H1 (cell line): Measurements from ENCODE around the gene VDR. TPM values are rescaled to one million over a fixed set of nuclear protein-coding genes. Genes with fewer than 3 reads are reported as not detected.

Experiments used
- CHD7 ChIP-seq: fragments of 300-600 bp; sonication (generic); IDR thresholded peaks from 2 replicates; pipeline ENCODE4 v1.7.1; 2012; ENCODE audit warnings: low read length, moderate library complexity, mild to moderate bottlenecking, inconsistent platforms; ENCODE audit not compliant: insufficient replicate concordance
- KDM4A ChIP-seq: IDR thresholded peaks from one replicate; pipeline ENCODE4 v1.7.1; 2012; ENCODE audit warnings: low read depth, mild to moderate bottlenecking, moderate library complexity, low read length, inconsistent platforms; ENCODE audit not compliant: severe bottlenecking
- SAP30 ChIP-seq: fragments of 300-600 bp; sonication (generic); IDR thresholded peaks from 2 replicates; pipeline ENCODE4 v1.7.1; 2012; ENCODE audit warnings: low read length, moderate library complexity, mild to moderate bottlenecking, inconsistent platforms; ENCODE audit not compliant: insufficient read depth, insufficient replicate concordance
- polyA plus RNA-seq, 7 experiments: library from polyadenylated mRNA; depleted of rRNA in 3 of 7; stranded (reverse) in 5 of 7; unstranded in 2 of 7; fragments of >200 nt in 5 of 7; fragments of 200-250 nt in 2 of 7; gene quantifications; 1 replicate in 5 of 7; 2 replicates in 1 of 7; 4 replicates in 1 of 7; pipeline versions ENCODE4 v1.2.1 to v1.2.3, GENCODE V29; 2011 to 2013; ENCODE audit warnings: missing spikeins in 2 of 7, mixed read lengths in 2 of 7
- total RNA-seq: library from RNA; stranded (reverse); fragmentation: NEBNext Ultra II Directional; extraction: Animal tissue kit (Norgen Biotek cat#: 25700); gene quantifications from 2 replicates; pipeline ENCODE4 v1.2.1, GENCODE V29; 2021

VDR gene
- total and polyA plus RNA-seq, 2 of the 8 experiments (the other 6 are each of a cell fraction or from before 2014, with no cell fraction given), result 0.44 to 0.65 TPM

GRCh38 chr12:47894068-47894467 lies 10.7 kb downstream of the VDR start (continued):
- TF ChIP-seq CHD7 (no peak), KDM4A (no peak), SAP30 (no peak)
